Neural cell (in vitro differentiated cells): ENCODE results near the gene VPS39.

Experiments
- CTCF ChIP-seq: fragments of 450-650 bp; IDR thresholded peaks from 2 replicates; pipeline ENCODE4 v1.5.1; 2014; ENCODE audit warnings: antibody characterized with exemption, mild to moderate bottlenecking, moderate library complexity; ENCODE audit not compliant: poor library complexity, severe bottlenecking
- EZH2 ChIP-seq: fragments of 200-600, 300-800 bp; shearing (Covaris generic), sonication (generic); IDR thresholded peaks from 2 replicates; pipeline ENCODE4 v1.6.1; 2014; ENCODE audit warnings: antibody characterized with exemption, low read length, borderline replicate concordance, mild to moderate bottlenecking; ENCODE audit not compliant: insufficient read depth, poor library complexity, severe bottlenecking
- POLR2AphosphoS5 ChIP-seq: IDR thresholded peaks from 2 replicates; pipeline ENCODE4 v1.6.1; 2012
- TAF1 ChIP-seq: IDR thresholded peaks from 2 replicates; pipeline ENCODE4 v1.6.1; 2012; ENCODE audit warnings: low read depth

DNA sequence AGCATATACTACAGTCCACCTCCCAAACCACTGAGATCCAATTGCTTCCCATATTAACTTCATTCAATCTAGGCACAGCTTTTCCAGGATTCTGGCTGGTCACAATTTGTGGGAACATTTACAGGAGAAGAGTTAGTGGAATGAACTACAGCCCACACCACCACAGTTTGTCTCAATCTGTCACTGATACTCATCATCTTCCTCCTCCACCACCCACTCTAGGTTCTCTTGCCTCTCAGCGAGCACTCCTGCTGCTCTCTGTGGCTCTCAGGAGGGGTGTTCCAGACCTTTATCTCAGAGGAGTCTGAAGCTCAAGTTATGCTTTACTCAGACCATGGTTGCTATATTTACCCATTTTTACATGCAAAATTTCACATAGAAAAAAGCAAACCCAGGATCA lies 87.8 kb downstream of the VPS39 start:
- no peak for TF ChIP-seq TAF1
- TF ChIP-seq CTCF = no peak
- no peak for TF ChIP-seq EZH2
- TF ChIP-seq POLR2AphosphoS5 = no peak
